Measurements from ENCODE around the gene RNGTT.
A peak's percentile ranks its signal among the peaks of the same experiment; 100 is the strongest.
"Not testable (repeated sequence)": the region's sequence is repeated elsewhere in the genome, so short reads cannot be mapped to it uniquely, and the experiment has no call there.

Gene RNGTT

DNA sequence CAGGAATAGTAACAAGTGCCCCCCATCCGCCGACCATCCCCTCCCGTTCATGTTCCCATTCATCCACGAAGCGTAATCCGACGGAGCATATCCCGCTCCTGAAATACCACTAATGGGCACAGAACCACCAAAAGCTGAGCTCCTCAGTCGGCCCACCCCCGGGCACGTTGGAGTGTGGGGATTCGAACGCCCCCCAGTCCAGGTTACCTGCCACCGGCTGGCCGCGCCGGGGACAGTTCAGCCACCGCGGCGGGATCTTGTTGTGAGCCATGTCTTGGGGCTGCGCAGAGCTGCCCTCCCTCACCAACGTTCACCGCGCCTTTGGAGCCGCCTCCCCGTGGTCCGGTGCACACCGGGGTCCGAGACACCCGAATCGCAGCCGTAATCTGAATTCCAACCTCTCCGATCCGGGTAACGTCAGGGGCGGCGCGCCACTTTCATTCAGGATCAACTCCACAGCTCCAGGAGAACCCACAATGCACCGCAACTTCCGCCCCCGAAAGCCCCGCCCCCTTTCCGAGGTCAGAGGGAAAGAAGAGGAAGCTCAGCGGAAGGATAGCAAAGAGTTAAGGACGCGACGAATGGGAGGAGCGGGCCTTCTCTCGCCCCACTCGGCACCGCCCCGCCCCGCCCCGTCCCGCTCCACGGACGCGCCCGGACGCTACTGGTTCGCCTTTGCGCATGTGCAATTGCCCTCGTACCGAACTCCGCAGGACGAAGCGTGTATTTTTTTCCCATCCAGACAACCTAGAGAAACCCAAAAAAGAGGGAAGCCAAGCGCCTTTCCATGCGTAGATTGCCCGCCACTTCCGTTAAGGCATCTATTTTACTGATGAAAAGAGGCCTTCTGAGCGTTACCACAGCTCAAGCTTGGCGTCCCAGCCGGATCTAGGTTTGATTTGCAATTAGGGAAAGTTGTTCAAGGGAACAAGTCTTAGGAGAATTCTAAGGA lies at the start of gene RNGTT:
Gene RNGTT (minus strand): TSS at position 480 of the 952 bp plus-strand sequence. CDS start 209 bp downstream, at position 271.
- DNase-seq (ENCODE audit: low read depth): peak; percentile 98

DNA sequence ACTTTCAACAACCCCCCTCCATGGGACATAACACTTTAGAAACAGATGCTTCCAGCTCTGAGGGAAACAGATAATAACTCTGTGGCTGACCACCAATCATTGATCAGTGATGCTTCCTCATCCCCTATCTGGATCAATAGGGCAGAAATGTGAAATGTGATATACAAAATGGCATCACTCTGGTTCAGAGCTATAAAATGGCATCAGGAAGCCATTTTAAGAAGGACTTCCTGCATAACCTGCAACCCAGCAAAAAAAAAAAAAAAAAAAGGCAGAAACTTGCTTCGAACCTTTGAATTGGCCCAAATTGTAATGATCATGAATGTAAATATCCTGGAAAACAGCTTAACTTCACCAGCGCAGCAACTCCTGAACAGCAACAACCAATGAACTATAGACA lies 48.0 kb upstream of the RNGTT start:
- DNase-seq (ENCODE audit: low read depth): no peak

DNA sequence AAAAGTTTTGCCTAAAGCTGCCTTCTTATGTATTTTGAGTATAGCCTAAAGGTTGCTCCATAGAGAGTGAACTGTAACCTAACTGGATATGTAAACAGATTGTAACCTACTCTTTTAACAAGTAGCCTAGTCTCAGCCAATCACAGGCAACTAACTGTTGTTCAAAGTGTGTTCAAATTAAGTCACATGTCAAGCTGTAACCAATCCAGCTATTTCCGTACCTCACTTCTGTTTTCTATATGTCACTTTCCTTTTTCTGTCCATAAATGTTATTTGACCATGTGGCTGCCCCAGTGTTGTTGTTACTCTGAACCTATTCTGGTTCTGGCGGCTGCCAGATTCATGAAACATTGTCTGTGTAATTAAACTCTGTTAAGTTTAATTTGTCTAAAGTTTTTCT lies 47.4 kb upstream of the RNGTT start:
- no peak for DNase-seq (ENCODE audit: low read depth)

DNA sequence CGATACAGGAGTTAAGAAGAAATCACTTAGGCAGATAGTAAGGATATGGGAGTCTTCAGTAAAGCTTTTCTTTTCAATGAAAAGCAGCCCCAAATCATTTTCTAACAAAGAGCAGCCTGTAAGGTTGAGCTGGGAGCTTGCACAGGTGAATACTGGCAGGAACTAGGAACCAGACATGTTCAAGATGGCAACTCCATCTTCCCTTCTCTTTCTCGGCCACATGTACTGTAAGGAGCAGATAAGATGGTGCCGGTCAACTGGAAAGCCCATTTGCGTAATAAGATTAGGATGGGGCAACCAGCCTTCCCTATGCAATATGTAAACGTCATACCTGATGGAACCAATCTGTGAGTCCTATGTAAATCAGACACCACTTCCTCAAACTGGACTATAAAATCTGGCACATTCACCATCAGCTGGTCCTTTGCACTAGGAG lies 46.2 kb upstream of the RNGTT start:
- DNase-seq (ENCODE audit: low read depth): no peak

DNA sequence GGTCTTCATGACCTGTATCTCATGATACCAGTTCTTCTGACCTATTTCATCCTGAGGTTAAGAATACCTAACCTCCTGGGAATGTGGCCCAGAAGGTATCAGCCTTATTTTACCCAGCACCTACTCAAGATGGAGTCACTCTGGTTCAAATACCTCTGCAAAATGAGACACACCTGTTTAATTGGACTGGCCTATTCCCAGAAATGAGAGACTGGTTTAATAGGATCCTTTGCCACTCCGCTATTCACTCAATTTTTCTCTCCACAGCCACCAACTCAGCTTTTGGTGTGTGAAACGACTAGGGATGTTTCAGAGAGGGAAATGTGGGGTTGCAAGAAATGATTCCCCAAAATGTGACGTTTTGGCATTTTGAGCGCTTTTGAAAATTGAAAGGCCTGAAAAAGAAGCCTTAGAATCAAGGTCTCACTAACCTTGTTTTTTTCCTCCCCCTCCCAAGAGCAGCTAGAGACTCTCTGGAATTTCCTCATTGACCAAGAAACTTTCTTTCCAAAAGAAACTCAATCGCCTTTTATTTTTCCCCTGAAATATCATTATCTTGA lies 45.5 kb upstream of the RNGTT start:
- no peak for DNase-seq (ENCODE audit: low read depth)

DNA sequence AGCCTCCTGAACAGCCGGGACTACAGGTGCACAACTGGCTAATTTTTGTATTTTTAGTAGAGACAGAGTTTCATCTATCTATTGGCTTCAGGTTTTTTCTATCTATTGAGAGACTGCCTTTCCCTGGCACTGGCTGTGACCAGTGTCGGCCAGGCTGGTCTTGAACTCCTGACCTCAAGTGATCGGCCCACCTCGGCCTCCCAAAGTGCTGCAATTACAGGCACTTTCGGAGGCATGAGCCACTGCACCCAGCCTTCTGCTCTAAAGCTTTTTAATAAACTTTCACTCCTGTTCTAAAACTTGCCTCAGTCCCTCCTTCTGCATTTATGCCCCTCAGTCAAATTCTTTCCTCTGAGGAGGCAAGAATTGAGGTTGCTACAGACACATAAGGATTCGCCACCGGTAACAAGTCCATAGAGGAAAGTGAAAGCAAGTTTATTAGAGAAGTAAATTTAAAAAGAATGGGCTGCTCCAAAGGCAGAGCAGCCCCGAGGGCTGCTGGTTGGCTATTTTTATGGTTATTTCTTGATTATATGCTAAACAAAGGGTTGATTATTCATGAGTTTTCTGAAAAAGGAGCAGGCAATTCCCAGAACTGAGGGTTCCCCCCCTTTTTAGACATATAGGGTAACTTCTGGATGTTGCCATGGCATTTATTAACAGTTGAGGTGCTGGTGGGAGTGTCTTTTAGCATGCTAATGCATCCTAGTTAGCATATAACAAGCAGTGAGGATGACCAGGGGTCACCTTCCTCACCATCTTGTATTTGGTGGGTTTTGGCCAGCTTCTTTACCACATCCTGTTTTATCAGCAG lies 44.8 kb upstream of the RNGTT start:
- DNase-seq (ENCODE audit: low read depth): no peak

DNA sequence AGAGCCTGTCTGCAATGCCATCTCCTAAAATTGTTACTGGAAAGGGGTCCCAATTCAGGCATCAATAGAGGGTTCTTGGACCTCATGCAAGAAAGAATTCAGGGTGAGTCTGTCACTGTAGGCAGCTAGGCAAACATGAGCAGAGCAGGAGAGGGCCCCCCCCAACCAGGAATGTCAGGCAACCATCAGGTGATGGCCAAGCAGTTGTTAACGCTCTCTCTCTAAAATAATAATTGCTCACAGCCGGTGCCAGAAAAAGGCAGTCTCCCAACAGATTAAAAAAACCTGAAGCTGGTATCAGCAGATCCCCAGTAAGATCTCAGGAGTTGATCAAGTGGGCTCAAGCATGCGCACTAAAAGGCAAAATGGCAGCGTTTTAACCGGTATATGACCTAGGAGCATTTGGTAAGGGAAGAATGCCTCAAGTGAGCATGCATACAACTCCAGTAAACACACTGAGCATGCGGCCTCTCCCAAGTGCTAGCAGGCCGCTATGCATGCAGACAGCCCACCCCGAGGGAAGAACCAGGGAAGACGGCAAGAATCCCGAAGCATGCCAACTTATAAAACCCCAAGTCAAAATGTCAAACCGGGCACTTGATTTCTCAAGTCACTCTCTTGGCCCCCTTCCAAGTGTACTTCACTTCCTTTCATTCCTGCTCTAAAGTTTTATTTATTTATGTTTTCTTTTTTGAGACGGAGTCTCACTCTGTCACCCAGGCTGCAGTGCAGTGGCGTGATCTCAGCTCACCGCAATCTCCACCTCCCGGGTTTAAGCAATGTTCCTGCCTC lies 44.0 kb upstream of the RNGTT start:
- DNase-seq (ENCODE audit: low read depth): no peak

DNA sequence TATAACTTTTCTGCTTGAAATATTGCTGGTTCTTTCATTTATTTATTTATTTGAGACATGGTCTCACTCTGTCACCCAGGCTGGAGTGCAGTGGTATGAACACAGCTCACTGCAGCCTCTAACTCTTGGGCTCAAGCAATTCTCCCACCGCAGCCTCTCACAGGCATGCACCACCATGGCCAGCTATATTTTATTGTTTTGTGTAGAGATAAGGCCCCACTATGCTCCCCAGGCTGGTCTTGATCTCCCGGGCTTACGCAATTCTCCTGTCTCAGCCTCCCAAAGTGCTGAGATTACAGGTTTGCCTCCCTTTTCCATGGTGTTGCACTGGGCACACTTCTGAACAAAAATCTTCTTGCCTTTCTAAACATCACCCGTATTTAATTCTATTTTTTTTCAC lies 39.1 kb upstream of the RNGTT start:
- DNase-seq (ENCODE audit: low read depth): no peak

DNA sequence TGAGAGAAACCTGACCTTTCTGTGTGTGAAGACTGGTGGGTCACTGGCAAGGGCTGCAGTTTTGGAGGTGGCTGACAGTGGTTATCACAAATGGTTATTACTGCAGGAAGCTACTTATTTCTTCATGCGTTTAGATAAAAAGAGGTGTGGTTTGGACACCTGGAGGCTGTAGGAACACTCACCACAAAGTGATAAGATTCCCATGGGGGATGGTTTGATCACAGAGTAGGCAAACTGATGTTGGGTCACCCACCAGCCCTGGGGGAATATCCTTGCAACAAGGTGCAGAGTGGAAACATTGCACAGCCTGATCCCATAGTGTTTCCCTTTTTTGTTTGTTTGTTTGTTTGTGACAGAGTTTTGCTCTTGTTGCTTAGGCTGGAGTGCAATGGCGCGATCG lies 33.9 kb upstream of the RNGTT start:
- DNase-seq (ENCODE audit: low read depth): no peak

DNA sequence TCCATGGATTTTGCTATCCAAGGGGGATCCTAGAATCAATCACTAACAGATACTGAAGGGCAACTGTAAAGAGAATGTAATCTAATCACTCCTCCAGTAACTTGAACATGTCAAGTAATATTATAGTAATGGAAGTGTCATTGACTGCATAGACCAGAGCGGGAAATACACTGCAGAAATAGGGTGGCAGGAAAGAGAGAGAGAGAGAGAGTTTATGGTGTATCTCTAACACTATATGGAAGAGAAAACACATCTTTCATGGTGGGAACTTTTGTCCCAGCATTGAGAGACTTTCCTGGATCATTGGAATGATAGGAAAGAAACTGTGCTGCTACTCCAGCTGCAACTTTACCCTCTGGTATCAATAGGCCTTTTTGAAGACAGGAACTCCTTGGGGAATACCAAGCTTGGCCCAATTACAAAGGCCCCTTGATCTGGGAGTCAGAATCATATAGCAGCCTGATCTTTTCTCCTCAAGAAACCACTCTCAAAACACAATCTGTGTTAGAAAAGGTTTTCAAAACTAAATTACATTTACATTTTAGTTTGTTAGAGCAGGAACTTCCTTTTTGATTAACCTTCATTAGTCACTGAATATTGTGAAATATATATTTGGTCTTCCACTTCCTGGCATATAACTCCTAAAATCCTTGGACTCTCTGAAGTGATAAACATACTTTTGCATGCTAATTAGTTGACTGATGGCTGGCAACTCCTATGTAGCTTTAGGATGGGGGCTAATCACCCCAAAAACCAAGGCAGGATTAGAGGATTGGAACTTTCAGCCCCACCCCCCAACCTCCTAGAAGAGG lies 29.5 kb upstream of the RNGTT start:
- no peak for DNase-seq (ENCODE audit: low read depth)

DNA sequence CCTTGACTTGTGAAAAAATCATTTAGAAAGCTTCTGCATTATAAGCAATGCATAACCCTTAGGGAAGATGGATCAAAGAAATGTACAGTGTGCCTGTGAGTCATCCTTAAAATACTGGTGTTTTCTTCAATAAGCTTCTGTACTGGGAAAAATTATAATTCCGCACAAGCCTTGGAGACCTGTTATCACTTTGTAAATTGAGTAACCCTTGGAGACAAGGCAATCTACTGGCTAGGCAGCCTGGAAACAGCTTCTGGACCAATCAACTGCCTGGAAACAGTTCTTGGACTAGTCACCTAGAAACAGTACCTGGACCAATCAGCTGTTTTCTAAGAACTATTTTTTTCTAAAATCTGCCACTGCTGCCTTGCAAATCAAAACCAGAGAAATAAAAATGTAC lies 25.8 kb upstream of the RNGTT start:
- DNase-seq (ENCODE audit: low read depth): no peak

DNA sequence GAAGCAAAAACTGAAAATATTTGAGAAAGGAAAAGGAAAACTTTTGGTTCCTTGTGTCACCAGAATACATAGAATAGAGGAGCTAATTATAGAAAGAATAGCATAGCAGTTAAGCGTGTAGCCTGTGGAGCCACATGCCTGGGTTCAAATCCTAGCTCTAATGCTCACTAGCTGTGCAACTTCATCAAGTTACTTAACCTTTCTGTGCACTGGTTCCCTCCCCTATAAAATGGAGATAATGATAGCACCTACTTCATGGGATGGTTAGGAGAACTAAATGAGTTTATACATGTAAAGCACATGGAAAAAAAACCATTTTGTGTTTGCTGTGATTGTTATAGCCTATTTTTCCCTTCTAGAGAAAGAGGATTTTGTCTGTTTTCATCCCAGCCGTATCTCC lies 24.5 kb upstream of the RNGTT start:
- DNase-seq (ENCODE audit: low read depth): no peak

DNA sequence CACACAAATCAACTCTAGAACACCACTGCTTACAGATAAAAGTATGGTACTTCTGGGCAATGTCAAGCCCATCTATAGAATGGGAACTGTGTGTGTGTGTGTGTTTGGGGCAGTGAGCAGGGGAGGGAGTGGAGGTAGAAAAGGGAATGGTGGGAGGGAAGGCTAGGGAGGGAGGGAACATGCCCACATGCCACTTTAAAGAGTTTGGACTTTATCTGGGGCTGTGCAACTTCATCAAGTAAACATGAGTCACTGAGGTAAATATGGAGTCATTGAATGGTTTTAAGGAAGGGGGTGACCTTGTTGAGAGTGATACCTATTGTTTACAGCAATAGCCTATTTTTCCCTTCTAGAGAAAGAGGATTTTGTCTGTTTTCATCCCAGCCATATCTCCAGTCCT lies 22.5 kb upstream of the RNGTT start:
- no peak for DNase-seq (ENCODE audit: low read depth)

DNA sequence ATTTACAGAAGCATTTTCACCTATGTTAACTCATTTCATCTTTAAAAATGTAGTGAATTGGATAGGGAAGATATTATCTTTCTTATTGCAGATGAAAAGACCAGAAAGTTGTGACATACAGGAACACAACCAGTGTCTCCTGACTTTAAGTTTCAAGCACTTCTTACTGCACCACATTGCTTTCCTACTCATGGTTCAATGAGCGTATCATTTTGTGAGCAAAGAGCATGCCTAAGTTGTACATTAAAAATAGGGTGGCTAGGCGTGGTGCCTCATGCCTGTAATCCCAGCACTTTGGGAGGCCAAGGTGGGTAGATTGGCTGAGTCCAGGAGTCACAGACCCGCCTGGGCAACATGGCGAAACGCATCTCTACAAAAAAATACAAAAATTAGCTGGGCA lies 21.2 kb upstream of the RNGTT start:
- DNase-seq (ENCODE audit: low read depth): no peak

DNA sequence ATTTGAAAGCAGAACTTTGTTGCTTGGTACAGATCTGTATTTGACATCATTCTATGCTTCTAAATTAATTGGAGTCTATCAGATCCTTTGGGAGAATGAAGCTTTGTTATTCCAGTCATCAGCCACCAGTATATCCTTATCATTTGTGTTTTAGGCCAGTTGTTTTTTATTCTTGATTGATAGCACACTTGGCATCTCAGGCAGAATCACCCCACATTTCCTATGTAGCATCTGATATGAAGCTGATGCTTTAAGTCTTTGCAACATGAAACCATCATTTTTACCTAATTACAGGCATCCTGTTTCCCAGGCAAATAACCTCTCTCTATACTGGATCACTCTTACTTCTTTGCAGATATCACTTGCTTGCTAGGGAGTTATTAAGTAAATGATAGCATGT lies 20.7 kb upstream of the RNGTT start:
- DNase-seq (ENCODE audit: low read depth): no peak

DNA sequence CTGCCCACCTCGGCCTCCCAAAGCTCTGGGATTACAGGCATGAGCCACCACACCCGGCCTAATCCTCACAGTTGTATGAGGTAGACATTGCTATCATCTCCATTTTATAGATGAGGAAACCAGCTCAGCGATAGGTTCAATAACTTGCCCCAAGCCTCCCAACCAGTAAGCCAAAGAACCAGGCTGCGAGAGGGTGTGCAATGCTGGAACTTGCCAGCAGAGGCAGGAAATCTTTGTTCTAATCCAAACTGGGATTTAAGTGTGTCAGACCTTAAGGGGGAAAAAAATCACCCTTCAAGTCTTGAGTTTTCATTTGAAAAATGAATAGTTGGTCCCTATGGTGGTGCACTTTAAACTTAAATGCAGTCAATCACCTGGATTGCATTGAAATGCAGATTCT lies 20.1 kb upstream of the RNGTT start:
- DNase-seq (ENCODE audit: low read depth): peak; percentile 50

DNA sequence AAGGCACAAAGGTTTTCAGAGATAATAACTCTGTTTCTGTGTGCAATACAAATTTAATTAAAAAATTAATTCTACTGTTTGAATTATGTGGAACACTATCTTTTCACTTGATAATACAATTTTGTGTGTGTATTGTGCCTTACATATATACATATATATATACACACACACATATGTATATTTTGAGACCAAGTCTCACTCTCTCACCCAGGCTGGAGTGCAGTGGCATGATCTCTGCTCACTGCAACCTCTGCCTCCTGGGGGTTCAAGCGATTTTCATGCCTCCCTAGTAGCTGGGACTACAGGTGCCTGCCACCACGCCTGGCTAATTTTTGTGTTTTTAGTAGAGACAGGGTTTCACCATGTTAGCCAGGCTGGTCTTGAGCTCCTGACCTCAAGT lies 19.7 kb upstream of the RNGTT start:
- DNase-seq (ENCODE audit: low read depth): not testable (repeated sequence)

DNA sequence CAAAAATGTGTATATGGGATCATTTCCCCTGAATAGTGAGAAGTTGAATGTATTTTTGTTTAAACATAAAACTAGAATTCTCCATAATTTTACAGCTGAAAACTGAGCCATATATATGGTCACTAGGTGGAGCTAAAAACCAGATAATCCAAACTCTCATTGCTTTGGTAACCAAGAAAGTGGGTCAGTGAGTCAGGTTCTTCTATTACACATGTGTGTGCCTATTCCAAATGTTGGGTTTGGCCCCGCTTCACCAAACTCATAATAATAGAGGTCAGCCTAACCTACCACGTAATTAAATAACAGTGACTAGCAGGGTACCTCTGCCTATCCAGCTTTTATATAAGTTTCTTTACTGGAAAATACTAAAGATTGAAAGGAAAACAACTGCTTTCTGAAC lies 19.3 kb upstream of the RNGTT start:
- peak; percentile 79 for DNase-seq (ENCODE audit: low read depth)

DNA sequence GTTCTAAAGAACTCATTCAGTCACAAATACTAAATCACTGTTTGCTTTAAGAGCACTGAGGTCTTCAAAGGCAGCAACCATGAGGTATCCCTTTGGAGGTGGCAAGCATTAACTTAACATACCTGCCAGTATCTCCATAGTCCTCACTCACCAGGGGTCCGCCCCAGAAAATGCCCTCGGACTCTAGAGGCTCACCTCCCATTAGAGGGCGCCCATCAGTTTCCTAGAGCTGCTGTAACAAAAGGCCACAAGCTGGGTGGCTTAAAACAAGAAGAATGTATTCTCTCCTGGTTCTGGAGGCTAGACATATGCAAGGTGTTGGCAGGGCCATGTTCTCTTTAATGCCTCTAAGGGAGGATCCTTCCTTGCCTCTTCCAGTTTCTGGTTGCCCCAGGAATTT lies 12.0 kb upstream of the RNGTT start:
- no peak for DNase-seq (ENCODE audit: low read depth)

DNA sequence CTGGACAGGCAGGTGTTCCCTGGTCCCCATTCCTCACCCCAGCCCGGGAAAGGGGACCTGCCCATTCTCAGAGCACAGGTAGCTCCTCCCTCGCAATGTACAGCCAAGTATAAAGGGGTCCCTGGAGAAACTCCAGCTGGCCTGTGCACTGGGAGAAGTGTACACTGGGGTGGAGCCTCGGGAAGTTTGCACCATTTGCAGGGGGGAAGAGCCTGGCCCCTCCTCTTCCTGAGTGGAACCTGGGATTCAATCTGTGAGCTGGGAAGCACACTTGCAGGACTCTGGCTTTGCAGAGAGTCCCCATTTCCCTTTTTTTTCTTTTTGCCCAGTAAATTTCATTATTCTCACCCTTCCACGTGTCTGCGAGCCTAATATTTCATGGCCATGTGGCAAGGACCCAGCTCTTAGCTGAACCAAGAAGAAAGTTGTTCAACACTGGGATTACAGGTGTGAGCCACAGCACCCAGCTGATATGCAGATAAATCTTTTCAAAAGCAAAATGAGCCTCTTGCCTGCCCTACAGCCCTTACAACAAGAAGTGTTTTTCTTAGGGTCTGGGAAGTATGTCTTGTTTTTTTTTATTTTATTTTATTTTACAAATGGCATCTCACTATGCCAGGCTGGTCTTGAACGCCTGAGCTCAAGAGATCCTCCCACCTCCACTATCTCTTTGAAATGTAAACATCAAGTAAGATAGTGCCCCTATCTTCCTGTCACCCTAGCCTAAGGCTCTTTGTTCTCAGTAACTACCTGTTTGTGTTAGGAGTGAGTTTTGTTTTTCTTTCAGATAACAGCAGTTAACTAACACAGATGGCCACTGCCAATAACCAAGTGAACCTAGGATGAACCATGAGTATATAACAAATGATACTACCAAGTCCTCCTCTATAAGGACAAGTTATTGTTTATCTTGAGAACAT lies 9.3 kb upstream of the RNGTT start:
- no peak for DNase-seq (ENCODE audit: low read depth)

All from fibroblast of gingiva (primary cell).